Activated B cell treated with CpG ODN at 0.5 μM for 24 hours (primary cell): Measurements from ENCODE around the gene ABCC11. TPM values are rescaled to one million over a fixed set of nuclear protein-coding genes. Genes with fewer than 3 reads are reported as not detected.

Experiments used
- ATAC-seq: fragments of 200-7000 bp; cut with Tn5 transposase; one replicate; pipeline ENCODE4 v1.10.0; 2021; ENCODE audit warnings: low read depth, mild to moderate bottlenecking, moderate library complexity
- CTCF ChIA-PET: fragments of 350-600 bp; sonication (Branson Sonifier 250); formaldehyde crosslinking; loops from one replicate; lab custom pipeline; 2021; ENCODE audit warnings: antibody characterized with exemption; lab: Charles Lee
- POLR2A ChIA-PET: fragments of 350-600 bp; sonication (Branson Sonifier 250); formaldehyde crosslinking; loops from one replicate; lab custom pipeline; 2021; ENCODE audit warnings: antibody characterized with exemption; lab: Charles Lee
- DNase-seq: peaks from one replicate; pipeline ENCODE4 v3.0.0; 2022
- H3K27ac Mint-ChIP-seq: one replicate; pipeline ENCODE4 v1.8.0; 2020; ENCODE audit warnings: mixed read lengths
- H3K27me3 Mint-ChIP-seq: one replicate; pipeline ENCODE4 v1.8.0; 2021; ENCODE audit warnings: mixed read lengths
- H3K36me3 Mint-ChIP-seq: one replicate; pipeline ENCODE4 v1.8.0; 2021; ENCODE audit warnings: low read depth, mixed read lengths
- H3K4me1 Mint-ChIP-seq: one replicate; pipeline ENCODE4 v1.8.0; 2021; ENCODE audit warnings: mixed read lengths
- H3K4me3 Mint-ChIP-seq: one replicate; pipeline ENCODE4 v1.8.0; 2020; ENCODE audit warnings: mild to moderate bottlenecking, mixed read lengths
- H3K9me3 Mint-ChIP-seq: one replicate; pipeline ENCODE4 v1.8.0; 2020; ENCODE audit warnings: mixed read lengths
- CTCF ChIP-seq: fragments of 200-600 bp; IDR thresholded peaks from one replicate; pipeline ENCODE4 v1.8.0; 2022; ENCODE audit warnings: antibody characterized with exemption, mild to moderate bottlenecking
- intact Hi-C: fragments of 100-400 bp; cut with micrococcal nuclease; formaldehyde crosslinking; loops from one replicate; pipeline ENCODE4 v1.15.1; 2024
- total RNA-seq: library from RNA; stranded (reverse); gene quantifications from 2 replicates; pipeline ENCODE4 v1.2.3, GENCODE V29; 2022

The ABCC11 gene
- not detected in 2 replicates for total RNA-seq

DNA sequence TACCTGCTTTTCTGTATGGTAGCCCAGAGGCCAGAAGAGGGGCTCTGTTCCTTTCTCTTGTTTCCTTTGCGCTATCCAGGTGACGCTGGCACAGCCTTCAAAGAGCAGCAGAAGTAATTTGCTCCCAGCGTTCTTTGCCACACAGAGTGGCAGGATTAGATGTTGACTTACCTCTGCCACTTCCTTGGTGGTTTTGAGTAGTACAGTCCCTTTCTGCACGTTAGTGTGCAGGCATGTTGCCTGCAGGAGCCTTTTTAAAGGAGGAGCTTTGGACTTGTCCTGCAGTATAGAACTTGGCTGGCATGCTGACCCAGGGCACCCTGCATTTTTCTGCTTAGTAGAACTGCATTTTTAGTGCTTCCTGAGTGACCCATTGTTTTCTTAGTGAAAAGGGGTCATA is at the start of gene ABCC11:
ABCC11 (minus strand) TSS at position 229 of the 400 bp plus-strand sequence. CDS start 15,618 bp downstream, outside the sequence.
- no peak for ATAC-seq
- peak within 1 kb of the TSS; percentile 12 for H3K4me3 Mint-ChIP-seq
- ChIA-PET POLR2A (interaction anchor here (0.5 kb wide), 1 partner anchor 1588 kb away, joined by 3 read pairs; no protein-coding TSS in a partner anchor), CTCF (no interaction called here)
- H3K4me1 Mint-ChIP-seq, result peaks cover 39% of the 10 kb centered on the region
- H3K27me3 Mint-ChIP-seq, result no peaks in the 10 kb centered on the region
- no peaks in the 10 kb centered on the region for H3K9me3 Mint-ChIP-seq
- intact Hi-C loops, result loop anchor here (10.0 kb wide), 1 partner anchor 297 kb away; no protein-coding TSS in a partner anchor
- no peak for TF ChIP-seq CTCF
- peaks cover 10% of the 10 kb centered on the region for H3K36me3 Mint-ChIP-seq
- H3K27ac Mint-ChIP-seq, result no peak within 1 kb of the TSS
- no peak for DNase-seq

- CTCF ChIA-PET, result no interaction called here
- Mint-ChIP-seq H3K27me3 (no peaks in the 10 kb centered on the region), H3K27ac (no peak overlapping the region), H3K4me1 (no peaks in the 10 kb centered on the region), H3K9me3 (no peaks in the 10 kb centered on the region), H3K4me3 (no peak overlapping the region), H3K36me3 (peaks cover 72% of the 10 kb centered on the region)
- intact Hi-C loops, result no loop called here
- TF ChIP-seq CTCF, result no peak
- POLR2A ChIA-PET, result no interaction called here
- no peak for DNase-seq
- ATAC-seq, result no peak
Measured at GRCh38 chr16:48295488-48296281, 48.3 kb upstream of the ABCC11 start.

GRCh38 chr16:48294724-48295123 is 47.4 kb upstream of the ABCC11 start:
- TF ChIP-seq CTCF, result no peak
- Mint-ChIP-seq H3K4me3 (no peak overlapping the region), H3K36me3 (peaks cover 70% of the 10 kb centered on the region), H3K27me3 (no peaks in the 10 kb centered on the region), H3K9me3 (no peaks in the 10 kb centered on the region), H3K27ac (no peak overlapping the region), H3K4me1 (no peaks in the 10 kb centered on the region)
- DNase-seq, result no peak
- ATAC-seq, result no peak
- CTCF ChIA-PET, result no interaction called here
- intact Hi-C loops, result no loop called here
- POLR2A ChIA-PET, result no interaction called here

- POLR2A ChIA-PET, result no interaction called here
- no peak for TF ChIP-seq CTCF
- Mint-ChIP-seq H3K27me3 (no peaks in the 10 kb centered on the region), H3K4me1 (no peaks in the 10 kb centered on the region), H3K36me3 (peaks cover 66% of the 10 kb centered on the region), H3K9me3 (no peaks in the 10 kb centered on the region), H3K27ac (no peak overlapping the region), H3K4me3 (no peak overlapping the region)
- intact Hi-C loops, result no loop called here
- CTCF ChIA-PET, result interaction anchor here (1.2 kb wide), 1 partner anchor 331 kb away, joined by 3 read pairs; no protein-coding TSS in a partner anchor
- ATAC-seq, result no peak
- DNase-seq, result no peak
Measured at GRCh38 chr16:48292452-48292851, 45.1 kb upstream of the ABCC11 start.

GRCh38 chr16:48291754-48292153 is 44.4 kb upstream of the ABCC11 start:
- ATAC-seq, result no peak
- Mint-ChIP-seq H3K4me3 (no peak overlapping the region), H3K4me1 (no peaks in the 10 kb centered on the region), H3K36me3 (peaks cover 66% of the 10 kb centered on the region), H3K9me3 (peaks cover 4% of the 10 kb centered on the region), H3K27me3 (no peaks in the 10 kb centered on the region), H3K27ac (no peak overlapping the region)
- intact Hi-C loops, result no loop called here
- no peak for TF ChIP-seq CTCF
- no peak for DNase-seq
- ChIA-PET POLR2A (interaction anchor here (0.5 to 0.6 kb wide), 2 partner anchors 330 to 1632 kb away, joined by 3 to 4 read pairs; no protein-coding TSS in a partner anchor), CTCF (interaction anchor here (1.2 kb wide), 1 partner anchor 331 kb away, joined by 3 read pairs; no protein-coding TSS in a partner anchor)
